WTC11 (cell line): Measurements from ENCODE around the gene PLK3.
"Not testable (repeated sequence)": the region's sequence is repeated elsewhere in the genome, so short reads cannot be mapped to it uniquely, and the experiment has no call there.

Experiments
- CTCF ChIP-seq: fragments of 200-600 bp; IDR thresholded peaks from 2 replicates; pipeline ENCODE4 v1.8.0; 2022; ENCODE audit warnings: antibody characterized with exemption
- HMGXB4 ChIP-seq: sonication (generic); formaldehyde crosslinking; IDR thresholded peaks from 2 replicates; pipeline ENCODE4 v1.8.1; 2023; ENCODE audit warnings: mild to moderate bottlenecking, moderate library complexity, missing genetic modification reagents

- TF ChIP-seq CTCF; HMGXB4 (CRISPR knock-in tag): not testable (repeated sequence)
Measured at GRCh38 chr1:44766421-44766820, 33.8 kb upstream of the PLK3 start.
